Activated CD4-positive, alpha-beta T cell treated with anti-CD3 and anti-CD28 coated beads, Interleukin-2, Interleukin-6, amounts not matched to agents 100 ng/mL and 50 ng/mL, durations not matched to agents 16 hours and 8 hours (primary cell): ENCODE data around the gene RIOK2.
A peak's percentile ranks its signal among the peaks of the same experiment; 100 is the strongest.
"Not testable (repeated sequence)": the region's sequence is repeated elsewhere in the genome, so short reads cannot be mapped to it uniquely, and the experiment has no call there.

ENCODE experiments used
- DNase-seq: peaks from one replicate; pipeline ENCODE4 v3.0.0-alpha.2; 2020

Gene RIOK2

GRCh38 chr5:97165726-97166125 lies 17.3 kb downstream of the RIOK2 start:
- no peak for DNase-seq

GRCh38 chr5:97164846-97165245 lies 18.2 kb downstream of the RIOK2 start:
- DNase-seq, result peak; percentile 9

GRCh38 chr5:97163790-97164285 lies 19.2 kb downstream of the RIOK2 start:
- no peak for DNase-seq

GRCh38 chr5:97163360-97163764 lies 19.7 kb downstream of the RIOK2 start:
- DNase-seq, result peak; percentile 22

- DNase-seq, result peak; percentile 67
These were observed 21.0 kb downstream of the RIOK2 start for GRCh38 chr5:97162045-97162444.

- no peak for DNase-seq
These were observed 25.4 kb downstream of the RIOK2 start for GRCh38 chr5:97157689-97158088.

- no peak for DNase-seq
These were observed 31.7 kb downstream of the RIOK2 start for GRCh38 chr5:97151370-97151769.

- DNase-seq, result no peak
These were observed 32.6 kb downstream of the RIOK2 start for GRCh38 chr5:97150401-97150800.

GRCh38 chr5:97149709-97150108 lies 33.3 kb downstream of the RIOK2 start:
- no peak for DNase-seq

- no peak for DNase-seq
These were observed 34.8 kb downstream of the RIOK2 start for GRCh38 chr5:97148288-97148687.

GRCh38 chr5:97143704-97144103 lies 39.3 kb downstream of the RIOK2 start:
- no peak for DNase-seq

- DNase-seq, result peak; percentile 52
These were observed 40.4 kb downstream of the RIOK2 start, which contains the start of gene LIX1 for GRCh38 chr5:97142521-97143254. LIX1 (minus strand) TSS chr5:97142611; CDS start chr5:97142576, 35 bp downstream.

GRCh38 chr5:97141539-97141938 lies 41.5 kb downstream of the RIOK2 start:
- DNase-seq, result no peak

GRCh38 chr5:97141031-97141430 lies 42.0 kb downstream of the RIOK2 start:
- DNase-seq, result no peak

- not testable (repeated sequence) for DNase-seq
These were observed 42.8 kb downstream of the RIOK2 start for GRCh38 chr5:97140250-97140649.

GRCh38 chr5:97136475-97136874 lies 46.6 kb downstream of the RIOK2 start:
- DNase-seq, result no peak

GRCh38 chr5:97135868-97136267 lies 47.2 kb downstream of the RIOK2 start:
- peak; percentile 78 for DNase-seq

GRCh38 chr5:97134634-97135033 lies 48.4 kb downstream of the RIOK2 start:
- DNase-seq, result no peak

GRCh38 chr5:97133101-97133500 lies 49.9 kb downstream of the RIOK2 start:
- DNase-seq, result no peak

- no peak for DNase-seq
These were observed 51.1 kb downstream of the RIOK2 start for GRCh38 chr5:97131921-97132320.

- no peak for DNase-seq
These were observed 51.8 kb downstream of the RIOK2 start for GRCh38 chr5:97131139-97131710.

- DNase-seq, result no peak
These were observed 55.3 kb downstream of the RIOK2 start for GRCh38 chr5:97127727-97128126.

- DNase-seq, result no peak
These were observed 57.8 kb downstream of the RIOK2 start for GRCh38 chr5:97125125-97125683.

- no peak for DNase-seq
These were observed 58.7 kb downstream of the RIOK2 start for GRCh38 chr5:97124335-97124734.
